Measurements from ENCODE around the gene ATP9B.

DNA sequence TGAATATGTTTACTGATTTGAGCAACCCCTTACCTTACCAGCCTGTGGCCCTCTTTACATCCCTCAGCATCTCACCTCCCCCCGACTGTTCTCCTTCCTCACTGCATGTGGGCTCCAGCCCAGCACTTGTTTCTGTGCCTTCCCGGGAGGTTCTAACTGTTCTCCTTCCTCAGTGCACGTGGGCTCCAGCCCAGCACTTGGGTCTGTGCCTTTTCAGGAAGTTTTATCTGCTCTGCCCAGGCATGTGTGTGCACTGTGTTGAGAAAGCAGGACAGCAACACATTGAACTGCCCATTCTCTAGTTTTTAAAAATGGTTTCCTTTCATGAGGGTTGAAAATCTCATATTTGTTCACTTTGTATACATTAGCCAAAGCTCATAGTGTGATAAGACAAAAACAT, 158.4 kb downstream of the ATP9B start:
- TF ChIP-seq, protein P1, sequence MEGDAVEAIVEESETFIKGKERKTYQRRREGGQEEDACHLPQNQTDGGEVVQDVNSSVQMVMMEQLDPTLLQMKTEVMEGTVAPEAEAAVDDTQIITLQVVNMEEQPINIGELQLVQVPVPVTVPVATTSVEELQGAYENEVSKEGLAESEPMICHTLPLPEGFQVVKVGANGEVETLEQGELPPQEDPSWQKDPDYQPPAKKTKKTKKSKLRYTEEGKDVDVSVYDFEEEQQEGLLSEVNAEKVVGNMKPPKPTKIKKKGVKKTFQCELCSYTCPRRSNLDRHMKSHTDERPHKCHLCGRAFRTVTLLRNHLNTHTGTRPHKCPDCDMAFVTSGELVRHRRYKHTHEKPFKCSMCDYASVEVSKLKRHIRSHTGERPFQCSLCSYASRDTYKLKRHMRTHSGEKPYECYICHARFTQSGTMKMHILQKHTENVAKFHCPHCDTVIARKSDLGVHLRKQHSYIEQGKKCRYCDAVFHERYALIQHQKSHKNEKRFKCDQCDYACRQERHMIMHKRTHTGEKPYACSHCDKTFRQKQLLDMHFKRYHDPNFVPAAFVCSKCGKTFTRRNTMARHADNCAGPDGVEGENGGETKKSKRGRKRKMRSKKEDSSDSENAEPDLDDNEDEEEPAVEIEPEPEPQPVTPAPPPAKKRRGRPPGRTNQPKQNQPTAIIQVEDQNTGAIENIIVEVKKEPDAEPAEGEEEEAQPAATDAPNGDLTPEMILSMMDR (conservative IDR thresholded peaks at IDR 0.05; ENCODE audit: low read depth, low read length), result no peak
- no peak for TF ChIP-seq EZH2 (IDR thresholded peaks at IDR 0.05; ENCODE audit: borderline replicate concordance, low read depth, low read length, poor library complexity, severe bottlenecking)

All from A673 (cell line).